H1 (cell line): Measurements from ENCODE around the gene OR4E1. TPM values are rescaled to one million over a fixed set of nuclear protein-coding genes. Genes with fewer than 3 reads are reported as not detected.

Experiments
- USF2 ChIP-seq: IDR thresholded peaks from 2 replicates; pipeline ENCODE4 v1.6.1; 2011; ENCODE audit warnings: low read length, improper control_type of control experiment
- polyA plus RNA-seq, 7 experiments: library from polyadenylated mRNA; depleted of rRNA in 3 of 7; stranded (reverse) in 5 of 7; unstranded in 2 of 7; fragments of >200 nt in 5 of 7; fragments of 200-250 nt in 2 of 7; gene quantifications; 1 replicate in 5 of 7; 2 replicates in 1 of 7; 4 replicates in 1 of 7; pipeline versions ENCODE4 v1.2.1 to v1.2.3, GENCODE V29; 2011 to 2013; ENCODE audit warnings: missing spikeins in 2 of 7, mixed read lengths in 2 of 7
- total RNA-seq: library from RNA; stranded (reverse); fragmentation: NEBNext Ultra II Directional; extraction: Animal tissue kit (Norgen Biotek cat#: 25700); gene quantifications from 2 replicates; pipeline ENCODE4 v1.2.1, GENCODE V29; 2021

Gene OR4E1
- total and polyA plus RNA-seq, 2 of the 8 experiments (the other 6 are each of a cell fraction or from before 2014, with no cell fraction given), result not detected

- TF ChIP-seq USF2, result no peak
Observed at GRCh38 chr14:21643407-21643806, 30.2 kb downstream of the OR4E1 start (continued).
